ENCODE results near the gene IL1B.

GRCh38 chr2:112843836-112844235 is 7.3 kb upstream of the IL1B start:
- TF ChIP-seq CTCF (IDR thresholded peaks at IDR 0.05) = no peak
- TF ChIP-seq POLR2A (IDR thresholded peaks at IDR 0.05) = no peak
